ENCODE data around the gene OR2T11.
"Not testable (repeated sequence)": the region's sequence is repeated elsewhere in the genome, so short reads cannot be mapped to it uniquely, and the experiment has no call there.

The OR2T11 gene, protein sequence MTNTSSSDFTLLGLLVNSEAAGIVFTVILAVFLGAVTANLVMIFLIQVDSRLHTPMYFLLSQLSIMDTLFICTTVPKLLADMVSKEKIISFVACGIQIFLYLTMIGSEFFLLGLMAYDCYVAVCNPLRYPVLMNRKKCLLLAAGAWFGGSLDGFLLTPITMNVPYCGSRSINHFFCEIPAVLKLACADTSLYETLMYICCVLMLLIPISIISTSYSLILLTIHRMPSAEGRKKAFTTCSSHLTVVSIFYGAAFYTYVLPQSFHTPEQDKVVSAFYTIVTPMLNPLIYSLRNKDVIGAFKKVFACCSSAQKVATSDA

DNA sequence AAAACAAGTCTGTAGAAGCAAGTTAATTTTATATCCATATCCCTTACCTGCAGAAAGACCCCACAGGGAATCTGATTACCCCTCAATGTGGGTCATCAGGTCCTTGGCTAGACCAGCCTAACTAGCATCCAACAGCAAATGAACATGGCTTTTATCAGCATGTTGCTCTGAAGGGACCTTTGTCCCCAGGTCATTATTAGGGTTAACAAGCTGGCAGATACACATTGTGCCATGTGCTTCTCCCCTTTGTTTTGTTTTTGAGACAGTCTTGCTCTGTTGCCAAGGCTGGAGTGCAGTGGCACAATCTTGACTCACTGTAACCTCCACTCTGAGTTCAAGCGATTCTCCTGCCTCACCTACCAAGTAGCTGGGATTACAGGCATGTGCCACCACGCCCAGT lies at the start of gene OR2T11:
OR2T11 (minus strand) TSS at position 101 of the 400 bp plus-strand sequence. CDS start 7,963 bp downstream, outside the sequence.
- DNase-seq (ENCODE audit: low read depth); H3K4me3 ChIP-seq (ENCODE audit: low read depth, low read length): not testable (repeated sequence)

DNA sequence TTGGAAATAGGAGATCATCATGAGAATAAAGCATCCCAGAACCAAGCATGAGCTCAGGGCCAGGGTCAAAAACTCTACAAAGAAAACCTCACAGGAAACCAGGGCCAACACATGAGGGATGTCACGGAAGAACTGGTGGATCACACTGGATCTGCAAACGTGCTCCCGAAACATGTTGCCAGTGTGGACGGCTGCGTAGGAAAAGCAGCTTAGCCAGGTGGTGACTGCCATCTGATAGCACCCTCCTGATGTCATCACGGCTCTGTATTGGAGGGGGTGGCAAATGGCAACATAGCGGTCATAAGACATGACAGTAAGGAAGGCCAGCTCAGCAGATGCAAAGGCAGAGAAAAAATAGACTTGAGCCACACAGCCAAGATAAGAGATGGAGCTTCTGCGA lies 46.8 kb upstream of the OR2T11 start:
- no peak overlapping the region for H3K4me3 ChIP-seq (ENCODE audit: low read depth, low read length)
- no peak for DNase-seq (ENCODE audit: low read depth)

DNA sequence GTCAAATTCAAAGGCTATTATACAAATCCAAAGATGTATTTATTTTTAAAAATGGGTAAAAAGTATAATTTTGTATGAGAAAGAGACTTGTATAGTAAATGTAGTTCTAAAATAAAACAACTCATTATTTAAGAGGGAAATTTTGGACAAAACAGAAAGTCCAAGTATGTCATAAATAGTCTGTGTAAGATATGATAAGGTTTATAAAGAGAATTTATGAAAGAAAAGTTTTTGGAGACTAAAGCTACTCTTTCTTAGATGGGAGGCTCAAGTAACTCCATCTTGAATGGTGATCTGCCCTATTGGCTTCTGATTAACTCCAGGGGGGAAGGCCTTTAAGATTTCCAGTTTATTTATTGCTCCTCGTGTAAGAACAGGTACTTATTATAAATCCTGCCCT lies 35.1 kb upstream of the OR2T11 start:
- no peak for DNase-seq (ENCODE audit: low read depth)
- H3K4me3 ChIP-seq (ENCODE audit: low read depth, low read length), result no peak overlapping the region

DNA sequence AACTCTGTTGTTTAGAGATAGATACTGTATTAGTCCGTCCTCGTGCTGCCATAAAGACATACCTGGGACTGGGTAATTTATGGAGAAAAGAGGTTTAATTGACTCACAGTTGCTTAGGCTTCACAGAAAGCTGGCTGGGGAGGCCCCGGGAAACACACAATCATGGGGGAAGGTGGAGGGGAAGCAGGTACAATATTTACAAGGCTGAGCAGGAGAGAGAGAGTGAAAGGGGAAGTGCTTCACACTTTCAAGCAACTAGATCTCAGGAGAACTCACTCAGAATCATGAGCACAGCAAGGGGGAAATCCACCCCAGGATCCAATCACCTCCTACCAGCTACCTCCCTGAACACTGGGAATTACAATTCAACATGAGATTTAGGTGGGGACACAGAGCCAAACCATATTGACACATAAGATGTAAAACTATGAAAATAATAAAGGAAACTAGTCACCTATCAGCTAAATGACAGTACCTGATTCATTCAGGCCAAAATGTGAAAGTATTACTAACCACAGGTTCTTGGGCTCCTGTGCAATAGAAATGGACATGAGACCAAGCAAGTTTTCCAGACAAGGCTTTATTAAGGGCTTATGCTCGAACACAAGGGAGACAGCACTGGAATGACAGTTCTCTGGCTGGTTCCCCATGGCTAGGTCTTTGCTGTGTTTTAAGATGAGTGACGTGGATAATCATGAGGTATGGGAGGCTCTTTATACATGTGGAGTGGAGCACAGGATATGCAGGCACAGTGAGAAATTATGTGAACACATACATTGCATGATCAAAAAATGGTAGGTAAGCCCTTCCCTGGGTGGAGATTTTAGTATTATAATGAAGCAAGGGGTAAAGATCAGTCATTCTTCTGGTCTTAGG lies 28.8 kb upstream of the OR2T11 start:
- not testable (repeated sequence) for DNase-seq (ENCODE audit: low read depth); H3K4me3 ChIP-seq (ENCODE audit: low read depth, low read length)

DNA sequence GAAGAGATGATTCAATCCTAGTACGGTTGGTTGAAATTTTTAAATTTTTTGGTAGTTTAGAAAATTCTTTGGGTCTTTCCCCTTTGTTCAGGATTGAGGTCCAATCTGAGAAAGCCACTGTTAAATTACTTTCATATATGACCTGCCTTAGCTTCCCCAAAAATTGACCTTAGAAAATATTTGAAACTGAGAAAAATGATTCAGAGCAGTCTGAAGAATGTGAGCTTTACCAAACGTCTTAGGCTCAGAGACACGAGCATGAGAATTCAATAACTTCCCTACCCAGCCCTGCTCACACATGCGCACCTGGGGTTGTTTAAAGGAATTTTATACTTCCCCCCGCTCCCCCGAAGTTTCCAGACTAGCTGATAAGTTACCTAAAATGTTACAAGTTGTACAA lies 21.9 kb upstream of the OR2T11 start:
- not testable (repeated sequence) for H3K4me3 ChIP-seq (ENCODE audit: low read depth, low read length); DNase-seq (ENCODE audit: low read depth)

DNA sequence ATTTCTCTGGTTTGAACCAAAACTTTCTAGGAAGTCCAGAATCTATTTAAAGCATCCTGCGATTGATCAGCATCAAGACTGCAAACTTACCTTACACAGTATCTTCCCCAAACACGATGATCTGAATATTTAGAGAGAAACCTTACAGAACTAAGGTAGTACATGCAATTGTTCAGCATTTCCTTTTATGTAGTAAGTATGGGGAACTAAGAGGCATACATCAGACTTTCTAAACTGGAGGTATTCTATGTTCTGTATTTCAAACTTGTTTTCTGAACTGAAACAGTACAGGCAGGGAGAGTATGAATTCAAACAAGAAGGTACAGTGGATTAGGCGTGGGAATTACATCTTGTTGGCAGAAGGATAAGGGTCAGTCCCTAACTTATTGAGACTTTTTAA lies 20.5 kb upstream of the OR2T11 start, which contains the start of gene OR2T27:
OR2T27 (minus strand) TSS at position 175 of the 400 bp plus-strand sequence. CDS start 4,644 bp downstream, outside the sequence.
- H3K4me3 ChIP-seq (ENCODE audit: low read depth, low read length); DNase-seq (ENCODE audit: low read depth): not testable (repeated sequence)

DNA sequence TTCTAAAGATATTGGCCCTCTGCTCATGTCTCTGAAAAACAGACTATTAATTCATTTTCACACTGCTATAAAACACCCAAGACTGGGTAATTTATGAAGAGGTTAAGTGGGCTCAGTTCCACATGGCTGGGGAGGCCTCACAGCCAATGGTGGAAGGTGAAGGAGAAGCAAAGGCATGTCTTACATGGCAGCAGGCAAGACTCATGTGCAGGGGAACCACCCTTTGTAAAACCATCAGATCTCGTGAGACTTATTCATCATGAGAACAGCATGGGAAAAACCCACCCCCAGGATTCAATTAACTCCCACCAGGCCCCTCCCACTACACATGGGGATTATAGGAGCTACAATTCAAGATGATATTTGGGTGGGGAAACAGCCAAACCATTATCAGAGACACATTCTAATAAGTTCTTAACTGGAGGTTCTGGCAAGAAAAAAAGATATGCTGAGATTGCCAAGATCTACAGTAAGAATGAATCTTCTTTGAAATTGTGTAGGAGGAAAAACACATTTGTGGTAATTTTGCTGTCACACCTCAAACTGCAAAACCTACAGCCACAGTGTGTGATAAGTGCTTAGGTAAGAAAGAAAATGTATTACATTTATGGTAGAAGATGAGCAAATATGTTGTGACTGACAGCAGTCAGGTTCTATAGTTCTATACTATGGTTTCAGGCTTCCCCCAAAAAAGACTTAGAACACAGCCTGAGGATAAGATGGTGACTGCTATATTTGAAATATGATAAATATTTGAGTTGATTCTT lies 14.1 kb upstream of the OR2T11 start:
- H3K4me3 ChIP-seq (ENCODE audit: low read depth, low read length); DNase-seq (ENCODE audit: low read depth): not testable (repeated sequence)

DNA sequence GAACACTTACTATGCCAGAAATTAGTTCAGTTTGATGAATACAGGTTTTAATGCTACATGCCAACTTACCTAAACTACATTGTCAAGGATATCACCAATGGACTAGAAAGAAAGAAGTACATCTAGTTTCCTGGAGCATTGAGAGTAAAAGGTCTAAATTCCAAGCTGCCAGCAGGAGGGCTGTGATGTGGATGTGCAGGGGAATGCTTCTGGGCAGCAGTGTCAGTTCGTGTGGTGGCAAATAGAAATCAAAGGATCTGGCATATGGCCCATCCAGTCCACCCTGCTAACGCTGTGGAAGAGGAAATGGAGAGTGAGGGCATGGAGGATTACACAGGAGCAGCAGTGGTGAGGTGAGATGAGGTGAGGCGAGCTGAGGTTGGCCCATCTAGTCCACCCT lies 10.3 kb upstream of the OR2T11 start, which contains the start of gene OR2T35:
OR2T35 (minus strand) TSS at position 101 of the 400 bp plus-strand sequence. CDS start 6,020 bp downstream, outside the sequence.
- not testable (repeated sequence) for H3K4me3 ChIP-seq (ENCODE audit: low read depth, low read length); DNase-seq (ENCODE audit: low read depth)

DNA sequence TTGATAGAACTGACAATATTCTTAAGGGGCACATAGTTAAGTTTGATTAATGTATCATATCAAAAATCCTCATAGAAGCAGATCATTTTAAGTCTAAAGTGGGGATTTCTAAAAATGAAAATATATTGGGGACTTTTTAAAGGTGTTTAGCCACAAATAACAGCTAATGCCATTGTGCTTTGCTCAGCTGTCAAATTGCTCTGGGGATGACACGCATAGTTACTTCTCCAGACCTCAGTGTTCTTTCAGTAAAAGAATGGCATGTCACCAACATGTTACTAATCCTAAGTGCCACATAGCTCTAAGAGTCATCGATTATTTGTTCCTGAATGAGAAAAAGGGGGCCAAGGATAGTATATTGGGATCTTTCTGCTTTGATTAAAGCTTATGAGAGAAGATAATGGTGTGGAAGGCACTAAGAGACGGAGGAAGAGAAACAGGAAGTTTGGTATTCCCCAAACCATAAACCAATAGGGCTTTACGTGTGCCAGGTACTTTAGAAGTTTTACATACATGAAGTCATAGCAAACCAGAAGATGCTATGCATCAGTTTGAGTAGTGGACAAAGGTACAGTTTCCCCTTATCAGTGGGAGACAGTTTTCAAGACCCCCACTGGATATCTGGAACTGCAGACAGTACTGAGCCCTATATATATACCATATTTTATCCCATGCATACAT lies 8.2 kb upstream of the OR2T11 start:
- H3K4me3 ChIP-seq (ENCODE audit: low read depth, low read length); DNase-seq (ENCODE audit: low read depth): not testable (repeated sequence)

DNA sequence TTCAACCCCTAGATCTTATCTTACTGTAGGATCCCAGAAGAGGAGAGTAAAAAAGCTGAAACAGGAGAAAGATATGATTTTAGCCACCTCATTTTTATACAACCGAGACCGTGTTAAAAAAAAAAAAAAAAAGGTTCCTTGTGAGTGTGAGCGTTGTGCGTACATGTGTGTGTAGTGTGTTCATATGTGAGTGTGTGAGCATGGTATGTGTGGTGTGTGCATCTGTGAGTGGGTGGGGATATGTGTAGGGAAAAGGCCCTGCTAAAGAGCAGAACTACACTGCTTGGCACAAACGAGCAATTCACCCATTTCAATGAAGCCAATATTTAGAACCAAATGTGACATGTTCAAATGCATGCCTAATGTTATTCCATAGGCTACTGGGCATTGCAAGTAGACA lies 6.7 kb upstream of the OR2T11 start:
- DNase-seq (ENCODE audit: low read depth); H3K4me3 ChIP-seq (ENCODE audit: low read depth, low read length): not testable (repeated sequence)

DNA sequence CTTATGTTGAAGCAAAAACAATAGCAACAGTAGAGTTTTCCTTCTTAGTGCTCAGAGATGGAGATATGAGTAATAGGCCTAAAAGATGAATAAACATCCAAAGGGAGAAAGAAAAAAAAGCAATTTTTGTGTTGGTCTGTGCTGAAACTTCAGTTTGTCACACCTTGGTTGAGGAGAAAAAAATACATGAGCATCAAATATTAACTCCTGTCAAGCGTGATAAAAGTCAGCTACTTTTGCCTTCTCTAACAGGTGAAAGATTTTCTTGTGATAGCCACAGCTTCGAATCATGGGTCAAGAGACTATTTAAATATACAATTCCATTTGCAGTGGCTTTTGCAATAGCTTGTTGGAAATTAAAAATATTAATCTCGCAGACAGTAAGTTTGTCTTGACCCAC lies 6.0 kb upstream of the OR2T11 start:
- not testable (repeated sequence) for H3K4me3 ChIP-seq (ENCODE audit: low read depth, low read length); DNase-seq (ENCODE audit: low read depth)

DNA sequence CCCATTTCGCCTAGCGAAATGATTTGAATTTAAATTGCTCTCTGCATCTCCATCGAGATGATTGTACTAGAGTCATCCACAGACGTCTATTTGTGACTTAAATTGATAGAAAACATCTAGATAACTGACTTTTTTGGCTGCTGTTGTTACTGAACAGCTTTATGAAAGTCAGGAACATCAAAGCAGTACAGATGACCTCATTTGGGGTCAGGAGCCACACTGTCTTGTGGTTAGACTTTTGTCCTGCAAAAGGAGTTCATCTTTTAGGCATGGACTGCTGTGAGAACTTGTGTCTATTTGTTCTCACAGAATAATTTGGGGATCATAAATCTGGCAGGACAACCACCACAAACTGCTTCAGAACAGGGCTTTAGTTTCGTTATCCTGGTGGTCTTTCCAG lies 4.8 kb upstream of the OR2T11 start:
- DNase-seq (ENCODE audit: low read depth); H3K4me3 ChIP-seq (ENCODE audit: low read depth, low read length): not testable (repeated sequence)

DNA sequence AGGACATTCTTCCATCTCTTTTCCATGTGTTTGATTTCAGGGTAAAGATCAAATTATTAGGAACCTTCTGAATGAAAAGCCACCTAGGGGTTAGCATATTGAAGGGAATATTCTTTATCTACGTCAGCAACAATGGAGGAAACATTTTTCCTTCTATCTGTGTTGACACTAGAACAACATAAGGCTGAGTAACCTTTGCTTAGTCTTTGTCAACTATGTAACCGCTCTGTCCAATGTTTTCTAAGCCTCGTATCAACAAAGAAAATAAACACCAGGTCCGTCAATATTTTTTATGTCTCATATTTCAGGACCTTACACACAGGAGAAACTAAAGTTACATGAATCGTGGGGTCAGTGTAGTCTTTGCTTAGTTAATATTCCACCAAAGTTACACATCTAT lies 1.7 kb upstream of the OR2T11 start:
- H3K4me3 ChIP-seq (ENCODE audit: low read depth, low read length); DNase-seq (ENCODE audit: low read depth): not testable (repeated sequence)

DNA sequence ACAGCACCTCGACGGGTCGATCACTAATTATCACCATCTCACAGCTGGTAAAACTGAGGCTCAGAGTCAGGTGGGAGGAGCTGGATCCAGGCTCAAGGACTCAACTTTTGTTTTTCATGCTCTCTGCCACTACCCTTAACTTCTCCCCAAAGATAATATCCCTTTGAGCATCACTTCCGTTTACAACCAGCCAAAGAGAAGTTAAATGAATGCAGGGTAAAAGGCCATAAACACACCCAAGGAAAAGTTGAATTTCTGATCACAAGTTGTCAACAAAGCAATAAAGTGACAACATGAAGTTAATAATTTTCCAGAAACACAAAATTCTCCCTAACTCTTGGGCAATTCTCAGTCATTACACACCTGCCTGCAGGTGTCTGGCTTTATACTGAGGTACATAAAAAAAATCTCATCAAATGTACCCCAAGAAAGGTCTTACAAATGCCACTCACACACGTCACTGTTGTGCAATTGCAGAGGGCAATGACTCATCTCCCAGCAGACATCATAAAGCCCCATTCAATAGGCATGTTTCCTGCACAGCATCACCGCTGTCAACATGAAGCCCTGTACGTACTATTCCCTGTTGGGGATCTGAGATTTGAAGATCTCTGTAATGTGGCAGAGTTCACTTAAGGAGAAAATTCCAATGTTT lies 3.4 kb downstream of the OR2T11 start:
- no peak overlapping the region for H3K4me3 ChIP-seq (ENCODE audit: low read depth, low read length)
- DNase-seq (ENCODE audit: low read depth), result no peak

DNA sequence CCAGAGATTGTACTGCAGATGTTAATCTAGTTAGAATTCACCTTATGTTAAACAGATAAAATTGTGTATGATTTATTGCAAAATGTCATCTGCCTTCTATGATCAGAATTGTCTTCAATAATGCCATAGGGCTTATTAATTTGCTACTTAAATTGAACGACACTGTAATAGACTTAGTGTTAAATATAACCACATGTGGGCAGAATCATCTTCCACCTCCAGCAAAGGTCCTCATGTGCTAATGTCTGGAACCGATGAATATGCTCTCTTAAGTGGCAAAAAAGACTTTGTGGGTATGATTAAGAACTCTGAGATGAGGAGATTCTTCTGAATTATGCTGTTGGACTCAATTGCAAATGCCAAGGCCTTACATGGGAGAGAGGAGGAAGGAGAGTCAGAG lies 4.3 kb downstream of the OR2T11 start:
- DNase-seq (ENCODE audit: low read depth), result no peak
- no peak overlapping the region for H3K4me3 ChIP-seq (ENCODE audit: low read depth, low read length)

DNA sequence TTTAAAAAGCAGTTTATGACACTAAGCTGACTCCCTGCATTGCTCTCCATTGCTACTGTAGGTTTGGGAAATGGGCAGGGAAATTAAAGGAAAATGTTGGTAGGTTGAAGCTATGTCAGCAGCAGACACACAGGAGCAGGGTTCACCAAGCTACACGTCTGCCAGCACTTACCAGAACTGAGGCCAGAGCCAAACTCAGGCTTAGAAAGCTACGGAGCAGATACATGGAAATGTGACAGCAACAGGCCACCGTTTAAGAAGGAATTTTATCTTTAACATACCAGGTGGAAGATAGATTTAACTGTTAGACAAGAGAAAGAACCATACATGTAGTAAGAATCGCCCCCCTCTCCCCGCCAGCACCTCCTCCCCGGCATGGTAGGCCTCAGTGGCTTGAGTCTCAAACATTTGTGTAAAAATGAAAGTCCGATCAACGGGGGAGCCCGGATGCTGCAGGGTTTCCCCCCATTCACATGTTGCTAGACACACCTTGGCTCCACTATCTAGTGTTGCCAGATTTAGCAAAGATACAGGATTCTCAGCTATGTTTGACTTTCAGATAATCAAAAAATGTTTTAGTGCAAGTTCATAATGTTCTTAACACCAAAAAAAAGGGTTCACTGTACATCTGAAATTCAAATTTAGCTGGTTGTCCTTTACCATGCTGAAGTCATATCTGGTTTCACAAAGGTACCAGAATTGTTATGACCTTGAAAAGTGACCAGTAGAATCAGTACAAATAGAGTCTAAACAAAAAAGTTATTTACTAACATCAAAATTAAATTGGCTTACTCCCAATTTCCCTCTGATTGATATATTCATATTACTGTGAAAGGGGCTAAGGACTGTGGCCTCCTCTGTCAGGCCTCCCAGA lies 6.7 kb downstream of the OR2T11 start:
- DNase-seq (ENCODE audit: low read depth), result no peak
- H3K4me3 ChIP-seq (ENCODE audit: low read depth, low read length), result no peak overlapping the region

DNA sequence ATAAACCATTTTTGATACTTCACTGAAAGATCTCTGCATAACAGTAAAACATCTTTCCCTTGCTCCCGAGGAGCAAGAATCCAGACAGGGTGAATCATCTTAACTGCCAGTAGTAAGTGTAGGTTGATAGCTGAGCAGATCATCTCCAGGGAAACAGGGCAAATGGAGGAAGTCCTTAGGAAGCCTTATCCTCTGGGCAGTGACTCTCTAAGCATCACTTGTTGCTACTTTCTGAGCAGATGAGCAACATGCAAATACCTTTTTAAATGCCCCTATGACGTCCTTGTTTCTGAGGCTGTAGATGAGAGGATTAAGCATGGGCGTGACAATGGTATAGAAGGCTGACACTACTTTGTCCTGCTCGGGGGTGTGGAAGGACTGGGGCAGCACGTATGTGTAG lies 8.9 kb downstream of the OR2T11 start:
- H3K4me3 ChIP-seq (ENCODE audit: low read depth, low read length), result no peak overlapping the region
- DNase-seq (ENCODE audit: low read depth), result no peak

DNA sequence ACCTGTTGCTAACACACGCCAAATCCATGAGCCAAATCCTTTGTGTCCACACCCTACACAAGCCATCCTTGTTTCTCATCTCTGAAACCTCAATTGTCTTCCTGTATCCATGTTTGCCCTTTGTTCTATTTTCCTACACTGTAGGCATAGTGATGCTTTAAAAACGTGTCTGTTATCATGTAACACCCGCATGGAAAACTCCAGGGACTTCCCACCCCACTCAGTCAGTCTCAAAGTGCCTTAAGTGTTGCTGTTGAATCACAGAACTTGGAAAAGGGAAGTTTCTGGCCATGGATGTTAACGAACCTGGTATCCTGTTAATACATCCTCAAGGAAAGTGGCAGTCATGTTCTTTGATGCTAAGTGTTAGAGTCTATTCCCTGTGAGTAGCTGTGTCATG lies 9.7 kb downstream of the OR2T11 start:
- DNase-seq (ENCODE audit: low read depth), result no peak
- no peak overlapping the region for H3K4me3 ChIP-seq (ENCODE audit: low read depth, low read length)
